Common myeloid progenitor, CD34-positive (primary cell): Measurements from ENCODE around the gene GMPR2.

ENCODE experiments used
- CTCF ChIA-PET: fragments of 350-600 bp; sonication (Branson Sonifier 250); formaldehyde crosslinking; loops from one replicate; lab custom pipeline; 2021; ENCODE audit warnings: antibody characterized with exemption; lab: Charles Lee
- POLR2A ChIA-PET: fragments of 350-600 bp; sonication (Branson Sonifier 250); formaldehyde crosslinking; loops from one replicate; lab custom pipeline; 2021; ENCODE audit warnings: antibody characterized with exemption; lab: Charles Lee
- DNase-seq, 3 donors: peaks; one replicate each; pipeline versions ENCODE4 v3.0.0 to v3.0.0-alpha.2; 2013
- H3K27ac ChIP-seq, 2 experiments: 1 replicate in 1 of 2; 2 replicates in 1 of 2; pipeline ENCODE4 v1.7.0; 2013; ENCODE audit warnings: inconsistent platforms in 2 of 2, low read length in 2 of 2, mild to moderate bottlenecking in 2 of 2, low read depth in 1 of 2, moderate library complexity in 1 of 2; ENCODE audit not compliant: severe bottlenecking in 2 of 2, insufficient read depth in 1 of 2, poor library complexity in 1 of 2
- H3K27me3 ChIP-seq, 5 experiments: replicated peaks in 2 of 5; 1 replicate in 3 of 5; 2 replicates in 2 of 5; pipeline versions ENCODE4 v1.6.1 to v1.7.0; 2013; ENCODE audit warnings: low read length in 4 of 5, mild to moderate bottlenecking in 2 of 5, moderate library complexity in 2 of 5, inconsistent platforms in 1 of 5; ENCODE audit not compliant: insufficient read depth in 5 of 5, control insufficient read depth in 4 of 5
- H3K36me3 ChIP-seq, 4 experiments: 1 replicate in 2 of 4; 2 replicates in 2 of 4; pipeline versions ENCODE4 v1.6.1 to v1.7.0; 2013; ENCODE audit warnings: low read length in 3 of 4, control low read depth in 1 of 4, mild to moderate bottlenecking in 1 of 4; ENCODE audit not compliant: control insufficient read depth in 4 of 4, insufficient read depth in 4 of 4
- H3K4me1 ChIP-seq, 4 experiments: 1 replicate in 3 of 4; 2 replicates in 1 of 4; pipeline versions ENCODE4 v1.6.1 to v1.7.1; 2013; ENCODE audit warnings: low read length in 3 of 4, mild to moderate bottlenecking in 3 of 4, control low read depth in 1 of 4, inconsistent platforms in 1 of 4, moderate library complexity in 1 of 4; ENCODE audit not compliant: control insufficient read depth in 4 of 4, insufficient read depth in 4 of 4; ENCODE audit errors: control extremely low read depth in 1 of 4
- H3K4me3 ChIP-seq, 7 experiments: 1 replicate in 4 of 7; 2 replicates in 3 of 7; pipeline versions ENCODE4 v1.5.1 to v1.7.0; 2013; ENCODE audit warnings: mild to moderate bottlenecking in 7 of 7, low read length in 6 of 7, moderate library complexity in 6 of 7, inconsistent platforms in 2 of 7, low read depth in 2 of 7, control low read depth in 1 of 7; ENCODE audit not compliant: insufficient read depth in 4 of 7, control insufficient read depth in 1 of 7; ENCODE audit errors: extremely low read depth in 1 of 7
- H3K9me3 ChIP-seq, 5 experiments: 1 replicate in 4 of 5; 2 replicates in 1 of 5; pipeline versions ENCODE4 v1.6.1 to v1.7.1; 2013; ENCODE audit warnings: low read length in 4 of 5, mild to moderate bottlenecking in 2 of 5, inconsistent platforms in 1 of 5, low read depth in 1 of 5, moderate library complexity in 1 of 5; ENCODE audit not compliant: control insufficient read depth in 4 of 5, insufficient read depth in 2 of 5; ENCODE audit errors: control extremely low read depth in 1 of 5
- WGBS: methylation state at CpG from one replicate; pipeline ENCODE4 v1.1.5; 2013; ENCODE audit not compliant: insufficient coverage; 5-methylcytosine and 5-hydroxymethylcytosine counted together

GMPR2 gene

DNA sequence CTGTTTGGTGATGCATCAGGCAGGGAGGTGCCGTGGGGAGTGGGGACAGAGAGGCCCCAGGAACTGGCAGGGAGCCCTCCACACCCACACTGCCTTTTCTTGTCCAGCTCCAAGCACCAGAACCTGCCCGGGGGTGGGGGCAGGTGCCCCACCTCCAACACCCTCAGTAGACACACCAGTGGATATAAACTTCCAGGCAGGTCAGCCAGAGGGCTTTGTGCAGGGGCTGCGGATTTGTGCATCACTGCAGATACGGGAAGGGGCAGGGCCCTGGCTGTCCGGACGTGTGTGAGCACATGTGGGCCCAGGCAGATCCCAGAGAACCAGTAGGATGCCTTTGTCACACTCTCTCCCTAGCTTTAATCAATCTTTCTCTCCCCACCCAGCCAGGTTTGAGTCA, 31.6 kb downstream of the GMPR2 start:
- no peaks in the 10 kb centered on the region for H3K4me1 ChIP-seq
- CTCF ChIA-PET: interaction anchor here (1.2 to 2.2 kb wide), 8 partner anchors 13 to 44 kb away, joined by 3 to 9 read pairs (median 4); partner anchors contain the start of genes CIDEB and TINF2
- WGBS: 85% methylated on average over 5 of the region's 6 CpGs
- peaks cover 0 to 33% (median 19%) of the 10 kb centered on the region in 4 experiments for H3K36me3 ChIP-seq
- no peak overlapping the region for H3K27ac ChIP-seq
- H3K9me3 ChIP-seq: no peaks in the 10 kb centered on the region
- H3K4me3 ChIP-seq: no peak overlapping the region
- DNase-seq: no peak
- no peaks in the 10 kb centered on the region for H3K27me3 ChIP-seq
- POLR2A ChIA-PET: no interaction called here

DNA sequence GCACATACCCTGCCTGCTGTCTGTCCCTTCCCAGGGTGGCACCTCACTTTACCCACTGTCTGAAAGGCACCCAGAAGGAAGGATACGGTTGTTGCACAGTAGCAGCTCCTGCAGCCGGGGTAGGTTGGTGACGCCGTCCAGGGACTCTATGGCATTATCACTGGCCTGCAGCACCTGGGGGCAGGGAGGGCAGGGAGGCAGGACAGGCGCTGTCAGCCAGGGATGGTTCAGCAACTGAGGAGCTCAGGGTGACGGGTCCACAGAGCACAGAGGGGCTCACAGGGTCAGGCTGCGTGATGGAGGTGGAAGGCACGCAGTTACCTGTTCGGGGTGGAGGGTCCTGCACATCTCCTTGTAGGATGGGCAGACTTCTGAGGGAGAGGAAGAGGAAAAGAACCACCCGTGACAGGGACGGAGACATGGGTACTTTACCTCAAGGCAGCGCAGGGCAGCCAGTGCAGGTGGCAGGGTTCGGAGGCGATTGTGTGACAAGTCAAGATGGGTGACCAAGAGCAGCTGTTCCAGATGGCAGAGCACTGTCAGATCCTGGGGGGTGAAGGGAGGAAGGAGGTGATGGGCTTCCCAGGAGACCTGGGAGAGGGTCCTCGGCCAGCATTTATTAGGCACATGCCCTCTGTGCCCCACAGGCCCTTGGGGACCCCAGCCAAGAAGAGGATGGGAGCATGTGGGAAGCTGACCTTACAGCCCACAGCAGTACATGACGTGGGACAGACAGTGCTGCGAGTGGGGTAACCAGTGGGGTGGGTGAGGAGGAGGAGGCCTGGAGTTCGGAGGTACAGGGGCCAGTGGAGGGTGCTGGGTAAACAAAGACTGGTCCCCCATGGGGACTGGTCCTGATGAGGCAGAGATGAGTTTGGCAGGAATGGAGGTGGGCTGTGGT, 33.9 kb downstream of the GMPR2 start:
- H3K4me3 ChIP-seq: no peak overlapping the region
- 95% methylated on average over 17 of the region's 18 CpGs for WGBS
- ChIA-PET POLR2A (no interaction called here), CTCF (interaction anchor here (0.6 to 7.7 kb wide), 6 partner anchors 14 to 158 kb away, joined by 3 to 57 read pairs (median 6); partner anchors contain the start of genes DHRS1, NOP9 and TINF2)
- peaks cover 0 to 8% (median 4%) of the 10 kb centered on the region in 4 experiments for H3K4me1 ChIP-seq
- no peak overlapping the region for H3K27ac ChIP-seq
- no peaks in the 10 kb centered on the region for H3K27me3 ChIP-seq
- H3K9me3 ChIP-seq: no peaks in the 10 kb centered on the region
- DNase-seq: no peak
- peaks cover 0 to 34% (median 20%) of the 10 kb centered on the region in 4 experiments for H3K36me3 ChIP-seq

DNA sequence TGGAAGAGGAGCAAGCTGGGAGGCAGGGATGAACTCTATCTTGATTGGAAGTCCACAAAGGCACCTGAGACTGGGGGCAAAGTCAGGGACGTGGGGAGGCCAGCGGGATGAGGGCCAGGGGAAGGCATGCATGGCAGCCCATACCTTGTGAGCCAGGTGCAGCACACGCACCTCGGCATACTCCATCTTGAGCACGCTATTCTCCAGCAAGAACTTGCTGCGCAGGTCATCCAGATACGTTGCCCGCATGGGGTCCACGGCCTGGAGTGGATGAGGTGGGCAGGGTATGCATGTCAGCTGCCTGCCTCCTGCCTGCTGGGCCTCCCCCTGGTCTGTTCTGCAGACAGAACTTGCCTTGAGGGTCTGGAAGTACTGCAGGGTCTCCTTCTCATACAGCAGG, 34.8 kb downstream of the GMPR2 start:
- ChIA-PET CTCF (interaction anchor here (1.4 to 7.7 kb wide), 6 partner anchors 13 to 32 kb away, joined by 3 to 57 read pairs (median 6); partner anchors contain the start of genes DHRS1, NOP9 and TINF2), POLR2A (no interaction called here)
- over 99% methylated on average over 9 of the region's 9 CpGs for WGBS
- H3K36me3 ChIP-seq: peaks cover 0 to 34% (median 20%) of the 10 kb centered on the region in 4 experiments
- DNase-seq: no peak
- no peak overlapping the region for H3K27ac ChIP-seq
- H3K4me1 ChIP-seq: peaks cover 0 to 17% (median 10%) of the 10 kb centered on the region in 4 experiments
- no peaks in the 10 kb centered on the region for H3K9me3 ChIP-seq
- H3K27me3 ChIP-seq: no peaks in the 10 kb centered on the region
- no peak overlapping the region for H3K4me3 ChIP-seq

DNA sequence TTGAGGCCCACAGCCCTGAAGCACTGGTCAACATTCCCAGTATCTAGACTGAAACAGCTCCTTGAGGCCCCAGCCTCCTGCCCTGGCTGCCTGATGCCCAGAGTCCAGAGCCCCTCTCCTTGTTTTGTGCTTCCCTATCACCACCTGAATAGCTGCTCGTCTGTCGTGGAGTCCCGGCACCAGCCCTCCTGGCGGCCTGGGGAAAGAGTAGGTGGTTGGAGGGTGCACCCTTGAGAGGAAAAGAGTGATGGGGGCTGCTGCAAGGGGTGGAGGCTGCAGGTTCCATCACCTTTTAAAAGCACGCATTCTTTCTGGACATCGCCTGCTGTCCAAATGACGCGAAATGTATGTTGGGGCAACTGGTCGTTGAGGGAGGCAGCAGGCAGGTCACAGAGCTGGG, 35.5 kb downstream of the GMPR2 start:
- Histone ChIP-seq H3K4me3 (no peak overlapping the region), H3K4me1 (peaks cover 0 to 19% (median 11%) of the 10 kb centered on the region in 4 experiments), H3K36me3 (peaks cover 0 to 34% (median 20%) of the 10 kb centered on the region in 4 experiments), H3K27me3 (no peaks in the 10 kb centered on the region), H3K9me3 (no peaks in the 10 kb centered on the region), H3K27ac (no peak overlapping the region)
- CTCF ChIA-PET: interaction anchor here (1.3 to 7.7 kb wide), 6 partner anchors 13 to 31 kb away, joined by 3 to 57 read pairs (median 4); partner anchors contain the start of genes DHRS1, NOP9 and TINF2
- 97% methylated on average over 9 of the region's 9 CpGs for WGBS
- no peak for DNase-seq
- POLR2A ChIA-PET: no interaction called here

DNA sequence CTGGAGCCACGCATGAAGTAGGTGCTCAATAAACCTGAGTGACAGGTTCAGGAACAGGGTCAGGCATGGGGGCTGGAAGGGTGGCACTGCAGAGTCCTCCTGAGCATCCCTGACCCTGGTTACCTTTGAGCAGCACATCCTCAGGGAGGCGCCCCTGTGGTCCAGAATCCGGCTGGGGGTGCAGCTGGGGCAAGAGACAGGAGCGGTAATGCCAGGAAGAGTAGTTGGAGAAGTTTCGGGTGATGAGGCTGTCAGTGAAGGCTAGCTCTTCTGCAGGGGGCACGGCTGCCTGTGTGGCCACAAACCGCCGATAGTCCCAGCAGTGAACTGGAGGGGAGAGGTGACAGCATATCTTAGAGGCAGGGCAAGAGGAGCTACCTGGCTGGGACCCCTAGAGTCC, 36.6 kb downstream of the GMPR2 start:
- ChIA-PET CTCF (interaction anchor here (0.8 to 7.7 kb wide), 10 partner anchors 11 to 162 kb away, joined by 4 to 57 read pairs (median 18); partner anchors contain the start of genes CHMP4A, CIDEB, DHRS1 and LTB4R2), POLR2A (no interaction called here)
- Histone ChIP-seq H3K4me1 (peaks cover 2 to 31% (median 15%) of the 10 kb centered on the region in 4 experiments), H3K36me3 (peaks cover 0 to 34% (median 20%) of the 10 kb centered on the region in 4 experiments), H3K27me3 (no peaks in the 10 kb centered on the region), H3K4me3 (no peak overlapping the region), H3K27ac (no peak overlapping the region), H3K9me3 (no peaks in the 10 kb centered on the region)
- 99% methylated on average over 8 of the region's 8 CpGs for WGBS
- DNase-seq: no peak

DNA sequence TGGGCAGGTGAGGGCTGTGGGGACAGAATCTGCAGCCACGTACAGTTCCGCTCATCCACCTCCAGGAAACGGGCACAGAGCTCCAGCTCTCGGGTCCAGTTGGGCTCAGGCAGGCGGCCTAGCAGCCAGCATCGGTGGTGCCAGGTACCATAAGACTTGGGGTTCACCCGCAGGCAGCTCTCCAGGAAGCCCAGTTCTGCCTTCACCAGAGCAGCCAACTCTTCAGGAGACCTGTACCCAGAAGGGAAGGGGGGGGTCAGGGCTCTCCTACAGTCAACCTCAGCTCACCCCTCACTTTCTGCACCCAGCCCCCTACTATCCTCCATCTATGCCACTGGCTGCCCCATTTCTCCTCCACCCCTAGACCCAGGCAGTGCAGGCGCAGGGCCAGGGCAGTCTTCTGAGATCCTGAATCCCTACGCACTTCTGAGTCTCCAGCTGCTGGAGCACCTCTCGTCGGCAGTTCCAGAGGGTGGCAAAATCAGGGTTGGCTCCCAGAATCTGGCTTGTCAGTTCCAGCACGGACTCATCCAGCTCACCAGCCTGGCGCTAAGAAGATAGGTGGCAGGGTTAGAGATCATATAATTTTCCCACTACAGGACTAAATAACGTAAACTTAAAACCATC, 37.3 kb downstream of the GMPR2 start:
- ChIA-PET CTCF (interaction anchor here (0.8 to 7.7 kb wide), 16 partner anchors 11 to 167 kb away, joined by 3 to 57 read pairs (median 5); partner anchors contain the start of genes CHMP4A, CIDEB, DHRS1 and LTB4R2), POLR2A (interaction anchor here (1.2 to 1.4 kb wide), 2 partner anchors 8 to 19 kb away, joined by 3 to 4 read pairs; no protein-coding TSS in a partner anchor)
- H3K4me3 ChIP-seq: peak overlapping the region in 1 of 7 experiments; percentile 96
- 95% methylated on average over 11 of the region's 14 CpGs for WGBS
- no peak for DNase-seq
- peaks cover 0 to 34% (median 19%) of the 10 kb centered on the region in 4 experiments for H3K36me3 ChIP-seq
- no peaks in the 10 kb centered on the region for H3K27me3 ChIP-seq
- H3K4me1 ChIP-seq: peaks cover 2 to 32% (median 15%) of the 10 kb centered on the region in 4 experiments
- H3K27ac ChIP-seq: no peak overlapping the region
- H3K9me3 ChIP-seq: no peaks in the 10 kb centered on the region
